Keratinocyte (primary cell): ENCODE results near the gene NDRG2. TPM values are rescaled to one million over a fixed set of nuclear protein-coding genes. Genes with fewer than 3 reads are reported as not detected.

Experiments
- DNase-seq: peaks from one replicate; pipeline ENCODE4 v3.0.0-alpha.2; 2011; ENCODE audit warnings: low read depth, missing footprints, low spot score
- FAIRE-seq: peaks from 2 replicates; lab custom pipeline; 2011; peaks lifted over from hg19 to GRCh38; lab: Jason Lieb, UNC
- H2AFZ ChIP-seq: 2 replicates; pipeline ENCODE4 v1.6.0; 2012; ENCODE audit warnings: low read length, control low read depth, inconsistent platforms; ENCODE audit not compliant: control insufficient read depth
- H3K27ac ChIP-seq: 2 replicates; pipeline ENCODE4 v1.5.1; 2011; ENCODE audit warnings: low read length; ENCODE audit not compliant: control insufficient read depth, insufficient read depth
- H3K27me3 ChIP-seq: 3 replicates; pipeline ENCODE4 v1.6.0; 2011; ENCODE audit warnings: low read length; ENCODE audit not compliant: control insufficient read depth, insufficient read depth; ENCODE audit errors: extremely low read depth
- H3K36me3 ChIP-seq, 2 experiments: 2 replicates in 1 of 2; 3 replicates in 1 of 2; pipeline ENCODE4 v1.5.1; 2011; ENCODE audit warnings: low read length in 2 of 2, mild to moderate bottlenecking in 1 of 2; ENCODE audit not compliant: control insufficient read depth in 2 of 2, insufficient read depth in 2 of 2; ENCODE audit errors: extremely low read depth in 1 of 2
- H3K4me1 ChIP-seq: 3 replicates; pipeline ENCODE4 v1.5.1; 2011; ENCODE audit warnings: low read length; ENCODE audit not compliant: control insufficient read depth, insufficient read depth; ENCODE audit errors: extremely low read depth
- H3K4me2 ChIP-seq: 3 replicates; pipeline ENCODE4 v1.6.0; 2011; ENCODE audit warnings: low read depth, low read length; ENCODE audit not compliant: control insufficient read depth, insufficient read depth; ENCODE audit errors: extremely low read depth
- H3K4me3 ChIP-seq, 3 experiments: fragments of 200-600 bp in 1 of 3; sonication (generic) in 1 of 3; 2 replicates in 2 of 3; 3 replicates in 1 of 3; pipeline ENCODE4 v1.5.1; 2011 to 2016; ENCODE audit warnings: low read length in 3 of 3, mild to moderate bottlenecking in 3 of 3, control low read depth in 2 of 3, inconsistent platforms in 1 of 3, low read depth in 1 of 3, mixed read lengths in 1 of 3, mixed run types in 1 of 3, moderate library complexity in 1 of 3; ENCODE audit not compliant: control insufficient read depth in 2 of 3, insufficient read depth in 2 of 3; ENCODE audit errors: extremely low read depth in 1 of 3
- H3K79me2 ChIP-seq: 2 replicates; pipeline ENCODE4 v1.6.0; 2012; ENCODE audit warnings: low read length; ENCODE audit not compliant: control insufficient read depth, insufficient read depth
- H3K9ac ChIP-seq: 3 replicates; pipeline ENCODE4 v1.6.0; 2011; ENCODE audit warnings: low read length; ENCODE audit not compliant: control insufficient read depth, insufficient read depth; ENCODE audit errors: extremely low read depth
- H3K9me1 ChIP-seq: 3 replicates; pipeline ENCODE4 v1.6.0; 2011; ENCODE audit warnings: low read length; ENCODE audit not compliant: control insufficient read depth, insufficient read depth; ENCODE audit errors: extremely low read depth
- H3K9me3 ChIP-seq: 2 replicates; pipeline ENCODE4 v1.5.1; 2012; ENCODE audit warnings: low read depth, low read length; ENCODE audit not compliant: control insufficient read depth
- H4K20me1 ChIP-seq: 3 replicates; pipeline ENCODE4 v1.6.0; 2011; ENCODE audit warnings: low read length; ENCODE audit not compliant: control insufficient read depth, insufficient read depth; ENCODE audit errors: extremely low read depth
- EZH2 ChIP-seq: IDR thresholded peaks from one replicate; pipeline ENCODE4 v1.6.1; 2012; ENCODE audit warnings: inconsistent platforms, mild to moderate bottlenecking, low read length, moderate library complexity
- dilution Hi-C: fragments of 300-500 bp; cut with MboI; formaldehyde crosslinking; loops from one replicate; pipeline ENCODE4 v1.7.0; 2020; ENCODE audit warnings: low sequenced_read_pairs; ENCODE audit not compliant: extremely low pct_ligation_motif_present
- polyA plus RNA-seq, 5 experiments: library from polyadenylated mRNA; depleted of rRNA in 3 of 5; stranded (reverse) in 3 of 5; stranded (forward) in 1 of 5; unstranded in 1 of 5; fragments of >200 nt; gene quantifications; 1 replicate in 1 of 5; 2 replicates in 3 of 5; 3 replicates in 1 of 5; pipeline versions ENCODE4 v1.2.1 to v1.2.3, GENCODE V29; 2011 to 2012; ENCODE audit warnings: missing spikeins in 2 of 5, low read depth in 1 of 5, low replicate concordance in 1 of 5
- TF ChIP-seq, protein P1 (sequence below), 3 experiments: IDR thresholded peaks in 1 of 3; conservative IDR thresholded peaks in 1 of 3; optimal IDR thresholded peaks in 1 of 3; 2 replicates in 2 of 3; 3 replicates in 1 of 3; pipeline versions ENCODE3 to v1.5.1; 2011; ENCODE audit warnings: low read length in 3 of 3, mild to moderate bottlenecking in 3 of 3, moderate library complexity in 2 of 3, control low read depth in 1 of 3, inconsistent platforms in 1 of 3; ENCODE audit not compliant: insufficient read depth in 2 of 3; ENCODE audit errors: extremely low read depth in 1 of 3

NDRG2 gene
- polyA plus RNA-seq, 1 donor (not counting 4 experiments of a cell fraction or from before 2014, with no cell fraction given) = 11.1 TPM

- Histone ChIP-seq H3K9me3 (no peaks in the 10 kb centered on the region), H3K36me3 (no peaks in the 10 kb centered on the region), H3K4me1 (peaks cover under 1% of the 10 kb centered on the region), H3K4me3 (no peak overlapping the region), H3K27ac (no peak overlapping the region), H3K4me2 (no peak overlapping the region), H3K27me3 (no peaks in the 10 kb centered on the region), H2AFZ (no peak overlapping the region), H3K79me2 (no peaks in the 10 kb centered on the region), H4K20me1 (no peaks in the 10 kb centered on the region), H3K9me1 (no peaks in the 10 kb centered on the region), H3K9ac (no peak overlapping the region)
- dilution Hi-C loops = no loop called here
- TF ChIP-seq EZH2 = no peak
- TF ChIP-seq, protein P1, sequence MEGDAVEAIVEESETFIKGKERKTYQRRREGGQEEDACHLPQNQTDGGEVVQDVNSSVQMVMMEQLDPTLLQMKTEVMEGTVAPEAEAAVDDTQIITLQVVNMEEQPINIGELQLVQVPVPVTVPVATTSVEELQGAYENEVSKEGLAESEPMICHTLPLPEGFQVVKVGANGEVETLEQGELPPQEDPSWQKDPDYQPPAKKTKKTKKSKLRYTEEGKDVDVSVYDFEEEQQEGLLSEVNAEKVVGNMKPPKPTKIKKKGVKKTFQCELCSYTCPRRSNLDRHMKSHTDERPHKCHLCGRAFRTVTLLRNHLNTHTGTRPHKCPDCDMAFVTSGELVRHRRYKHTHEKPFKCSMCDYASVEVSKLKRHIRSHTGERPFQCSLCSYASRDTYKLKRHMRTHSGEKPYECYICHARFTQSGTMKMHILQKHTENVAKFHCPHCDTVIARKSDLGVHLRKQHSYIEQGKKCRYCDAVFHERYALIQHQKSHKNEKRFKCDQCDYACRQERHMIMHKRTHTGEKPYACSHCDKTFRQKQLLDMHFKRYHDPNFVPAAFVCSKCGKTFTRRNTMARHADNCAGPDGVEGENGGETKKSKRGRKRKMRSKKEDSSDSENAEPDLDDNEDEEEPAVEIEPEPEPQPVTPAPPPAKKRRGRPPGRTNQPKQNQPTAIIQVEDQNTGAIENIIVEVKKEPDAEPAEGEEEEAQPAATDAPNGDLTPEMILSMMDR (optimal IDR thresholded peaks at IDR 0.05 in 1 of 3, IDR thresholded peaks at IDR 0.05 in 1 of 3, conservative IDR thresholded peaks at IDR 0.05 in 1 of 3; ENCODE audit: extremely low read depth in 1 of 3, insufficient read depth in 2 of 3, low read length in 3 of 3) = no peak
- no peak for DNase-seq
- FAIRE-seq = no peak
Observed at GRCh38 chr14:21049271-21049673, 24.4 kb upstream of the NDRG2 start.

DNA sequence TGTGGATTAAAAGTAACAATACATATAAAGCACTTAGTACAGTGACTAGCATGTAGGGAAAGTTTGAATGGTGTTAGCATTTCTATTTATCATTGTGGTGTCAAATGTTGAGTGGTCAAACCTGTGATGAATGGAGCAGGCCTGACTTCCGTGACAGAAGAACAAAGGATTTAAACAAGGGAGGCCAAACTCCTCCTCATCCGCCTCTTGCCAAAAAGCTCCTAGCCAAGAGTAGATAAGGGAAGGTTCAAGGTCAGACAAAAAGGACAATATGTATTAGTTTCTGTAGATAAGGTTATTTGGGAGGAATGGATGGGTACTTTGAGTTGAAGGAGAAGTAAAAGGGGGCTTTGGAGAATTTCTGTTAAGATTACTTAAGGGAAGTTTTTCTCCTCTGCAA, 23.8 kb upstream of the NDRG2 start:
- FAIRE-seq (no peak), DNase-seq (no peak)
- H3K4me3 ChIP-seq = no peak overlapping the region
- no peaks in the 10 kb centered on the region for H4K20me1 ChIP-seq
- dilution Hi-C loops = no loop called here
- H3K9me1 ChIP-seq = no peaks in the 10 kb centered on the region
- no peak overlapping the region for H2AFZ ChIP-seq
- H3K4me1 ChIP-seq = peaks cover 2% of the 10 kb centered on the region
- H3K36me3 ChIP-seq = no peaks in the 10 kb centered on the region
- H3K9me3 ChIP-seq = no peaks in the 10 kb centered on the region
- TF ChIP-seq, protein P1 (optimal IDR thresholded peaks at IDR 0.05 in 1 of 3, IDR thresholded peaks at IDR 0.05 in 1 of 3, conservative IDR thresholded peaks at IDR 0.05 in 1 of 3; ENCODE audit: extremely low read depth in 1 of 3, insufficient read depth in 2 of 3, low read length in 3 of 3) = no peak
- no peak for TF ChIP-seq EZH2
- H3K4me2 ChIP-seq = no peak overlapping the region
- H3K27ac ChIP-seq = no peak overlapping the region
- H3K9ac ChIP-seq = no peak overlapping the region
- H3K79me2 ChIP-seq = no peaks in the 10 kb centered on the region
- H3K27me3 ChIP-seq = no peaks in the 10 kb centered on the region
